GM18498 (cell line): Measurements from ENCODE around the gene FZD4.
"Not testable (repeated sequence)": the region's sequence is repeated elsewhere in the genome, so short reads cannot be mapped to it uniquely, and the experiment has no call there.

Experiments used
- ATAC-seq: cut with Tn5 transposase; IDR thresholded peaks from one replicate; pipeline ENCODE4 v1.9.1; 2021; ENCODE audit warnings: mild to moderate bottlenecking, moderate library complexity; ENCODE audit not compliant: unreplicated experiment

Gene FZD4

GRCh38 chr11:86955361-86956120 lies at the start of gene FZD4:
Gene FZD4, minus strand, starts transcription at chr11:86955395. Its CDS starts 310 bp downstream, at chr11:86955085.
- peak; percentile 96 for ATAC-seq

- not testable (repeated sequence) for ATAC-seq
Observed at GRCh38 chr11:87004281-87004680, 49.1 kb upstream of the FZD4 start.

- ATAC-seq: no peak
Observed at GRCh38 chr11:87002918-87003317, 47.7 kb upstream of the FZD4 start.

GRCh38 chr11:86999859-87000753 lies 44.9 kb upstream of the FZD4 start:
- ATAC-seq: no peak

GRCh38 chr11:86999388-86999787 lies 44.2 kb upstream of the FZD4 start:
- ATAC-seq: no peak

GRCh38 chr11:86996953-86997570 lies 41.9 kb upstream of the FZD4 start:
- ATAC-seq: no peak

GRCh38 chr11:86993031-86993430 lies 37.8 kb upstream of the FZD4 start:
- ATAC-seq: no peak

GRCh38 chr11:86992340-86992739 lies 37.1 kb upstream of the FZD4 start:
- not testable (repeated sequence) for ATAC-seq

GRCh38 chr11:86991341-86991740 lies 36.1 kb upstream of the FZD4 start:
- ATAC-seq: no peak

GRCh38 chr11:86990515-86990914 lies 35.3 kb upstream of the FZD4 start:
- no peak for ATAC-seq

GRCh38 chr11:86990031-86990430 lies 34.8 kb upstream of the FZD4 start:
- ATAC-seq: no peak

GRCh38 chr11:86988351-86988881 lies 33.2 kb upstream of the FZD4 start:
- no peak for ATAC-seq

GRCh38 chr11:86987679-86988078 lies 32.5 kb upstream of the FZD4 start:
- ATAC-seq: no peak

GRCh38 chr11:86984701-86985100 lies 29.5 kb upstream of the FZD4 start:
- ATAC-seq: no peak

GRCh38 chr11:86983021-86983488 lies 27.9 kb upstream of the FZD4 start:
- no peak for ATAC-seq

- no peak for ATAC-seq
Observed at GRCh38 chr11:86981777-86982540, 26.8 kb upstream of the FZD4 start.

GRCh38 chr11:86980086-86980796 lies 25.0 kb upstream of the FZD4 start:
- no peak for ATAC-seq

GRCh38 chr11:86978756-86979608 lies 23.8 kb upstream of the FZD4 start:
- ATAC-seq: peak; percentile 78

GRCh38 chr11:86978247-86978646 lies 23.1 kb upstream of the FZD4 start:
- no peak for ATAC-seq
